GM19240 (cell line): ENCODE results near the gene SVEP1.
"Not testable (repeated sequence)": the region's sequence is repeated elsewhere in the genome, so short reads cannot be mapped to it uniquely, and the experiment has no call there.

ENCODE experiments used
- DNase-seq: peaks from one replicate; pipeline ENCODE4 v3.0.0; 2011; ENCODE audit warnings: low spot score; ENCODE audit not compliant: insufficient read length

Gene SVEP1

DNA sequence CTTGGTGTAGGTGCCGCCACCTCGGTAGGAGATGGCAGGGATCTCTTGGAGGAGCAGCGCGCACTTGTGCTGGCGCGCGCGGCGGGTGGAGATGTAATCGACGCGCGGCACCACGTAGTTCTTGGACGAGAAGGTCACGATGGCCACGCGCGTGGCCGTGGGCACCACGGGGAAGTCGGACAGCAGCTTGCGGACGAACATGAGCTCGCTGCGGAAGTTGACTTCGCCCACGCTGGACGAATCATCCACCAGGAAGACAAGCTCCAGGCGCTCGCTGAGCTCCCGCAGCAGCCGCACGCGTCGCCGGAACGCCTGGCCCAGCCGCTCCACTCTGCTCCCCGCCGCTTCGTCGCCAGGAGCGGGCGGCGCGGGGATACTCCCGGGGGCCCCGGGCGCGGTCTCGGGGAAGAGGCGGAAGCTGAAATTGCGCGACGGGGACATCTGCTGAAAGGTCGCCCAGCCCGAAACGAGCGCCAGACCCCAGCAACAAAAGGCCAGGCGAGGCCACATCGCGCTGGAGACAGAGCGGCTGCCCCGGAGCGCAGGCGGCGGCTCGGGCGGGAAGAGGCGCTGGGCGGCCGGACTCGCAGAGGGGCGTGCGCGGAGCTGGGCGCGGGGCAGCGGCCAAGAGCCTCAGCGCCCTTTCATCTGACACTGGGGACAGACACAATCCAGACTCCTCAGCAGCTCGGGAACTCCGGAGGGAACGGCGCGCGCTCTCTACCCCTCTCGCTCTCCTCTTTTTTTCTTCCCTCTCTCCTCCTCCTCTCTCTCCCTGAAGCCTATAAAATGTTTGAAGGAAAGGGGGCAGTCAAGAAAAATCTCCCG lies at the start of gene SVEP1:
Gene SVEP1 (minus strand): TSS at position 708 of the 828 bp plus-strand sequence. CDS start 198 bp downstream, at position 510.
- DNase-seq: no peak

DNA sequence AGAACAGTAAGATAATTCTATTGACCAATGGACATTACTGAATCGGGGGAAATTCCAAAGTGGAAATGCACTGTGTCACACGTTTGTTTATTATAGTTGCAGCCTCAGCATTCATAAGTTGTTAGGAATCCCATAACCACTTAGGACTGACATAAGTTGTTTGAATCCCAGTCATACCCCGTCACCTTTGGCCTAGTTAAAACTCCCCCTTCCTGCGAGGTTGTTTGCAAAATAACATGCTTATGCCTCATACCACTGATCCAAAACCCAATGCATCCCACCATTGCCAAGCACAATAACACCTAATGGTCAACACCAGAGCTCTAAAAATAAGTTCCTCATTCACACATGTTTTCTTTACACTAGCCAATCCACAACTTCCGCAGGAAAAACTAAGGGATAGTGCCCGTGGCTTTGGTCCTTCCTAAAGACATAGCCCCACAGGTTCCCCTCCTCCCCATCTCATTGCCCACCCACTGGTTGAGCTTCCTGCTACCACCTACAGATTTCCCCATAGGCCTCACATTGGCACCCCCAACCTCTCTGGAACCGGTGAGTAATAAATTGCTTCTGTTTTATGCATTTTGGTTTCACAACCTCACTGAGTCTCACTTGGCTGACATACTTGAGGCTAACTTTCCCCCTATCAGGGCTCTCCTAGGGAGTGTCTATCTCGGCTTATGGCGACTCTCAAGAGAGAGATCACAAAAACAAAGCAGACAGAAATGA lies 46.7 kb upstream of the SVEP1 start:
- DNase-seq: no peak

DNA sequence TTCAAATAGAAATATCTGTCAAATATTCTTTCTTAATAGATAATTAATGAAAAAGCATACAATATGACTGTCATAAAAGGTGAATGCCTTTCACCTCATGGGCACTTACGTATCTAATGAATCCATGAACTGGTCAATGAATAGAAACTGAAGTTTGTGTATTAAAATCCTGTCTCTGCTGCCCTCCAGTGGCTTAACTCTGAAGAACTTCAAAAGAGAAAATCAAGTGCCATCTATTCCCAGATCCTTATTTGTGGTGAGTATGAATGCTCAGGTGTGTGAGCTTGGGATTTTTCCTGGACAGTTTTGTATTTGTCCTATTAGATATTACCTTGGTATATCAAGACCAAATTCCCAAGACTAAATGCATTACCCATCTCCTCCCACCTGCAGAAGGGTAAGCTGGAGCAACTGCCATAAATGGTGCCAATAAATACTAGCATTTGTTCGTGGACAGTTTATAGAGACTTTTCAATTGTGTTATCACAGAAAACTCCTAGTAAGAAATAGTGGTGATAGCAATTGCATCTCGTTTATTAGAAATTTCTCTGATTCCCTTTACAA lies 44.0 kb upstream of the SVEP1 start:
- DNase-seq: no peak

DNA sequence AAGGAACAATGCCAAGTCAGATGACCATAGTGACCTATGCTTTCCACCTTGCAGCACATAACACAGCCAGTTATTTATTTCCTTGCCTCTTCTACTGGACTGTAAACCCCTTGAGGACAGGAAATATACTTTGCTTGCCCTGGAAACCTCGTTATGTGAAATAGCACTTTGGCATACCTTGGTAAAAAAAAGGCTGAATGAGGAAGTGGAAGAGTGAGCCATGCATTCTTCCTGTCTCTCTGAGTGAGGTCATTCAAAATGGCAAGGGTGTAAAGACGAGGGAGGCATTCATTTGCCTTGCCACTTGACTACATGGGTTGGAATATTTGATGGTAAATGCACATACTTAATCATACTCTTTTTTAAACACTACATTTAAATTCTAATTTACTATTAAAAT lies 42.8 kb upstream of the SVEP1 start:
- no peak for DNase-seq

DNA sequence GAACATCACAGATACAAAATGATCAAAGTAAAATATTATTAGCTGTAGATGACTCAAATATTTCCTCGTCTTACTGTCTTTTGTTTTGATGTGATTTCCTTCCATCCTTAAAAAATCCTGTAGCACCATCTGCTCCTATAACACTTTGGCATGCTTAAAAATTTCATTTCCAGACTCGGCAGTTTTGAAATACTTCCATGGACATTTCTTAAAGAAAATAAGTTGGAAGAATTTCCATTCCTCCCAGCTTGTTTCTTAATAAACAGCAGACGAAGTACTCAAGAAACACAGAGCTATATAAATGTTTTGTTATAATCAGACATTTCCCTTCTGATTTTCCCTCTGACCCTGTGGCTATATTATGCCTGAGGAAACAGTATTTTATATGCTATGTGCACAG lies 41.2 kb upstream of the SVEP1 start:
- DNase-seq: no peak

DNA sequence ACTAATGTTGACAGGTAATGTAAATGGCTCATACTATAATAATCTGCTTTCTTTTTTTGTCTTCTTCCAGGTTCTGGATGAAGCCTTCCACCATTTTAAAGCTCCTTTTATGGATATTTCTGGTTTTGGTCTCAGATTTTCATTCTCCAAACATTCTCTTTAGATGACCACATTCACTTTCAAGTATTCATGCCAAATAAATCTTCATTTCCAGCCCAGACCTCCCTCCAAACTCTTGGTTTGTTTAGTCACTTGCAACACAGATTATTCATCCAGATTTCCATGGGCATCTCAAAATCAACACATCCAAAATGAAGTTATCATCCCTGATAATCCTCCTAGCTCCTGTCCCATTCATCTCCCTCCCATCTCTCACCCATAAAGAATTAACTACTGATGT lies 40.3 kb upstream of the SVEP1 start:
- DNase-seq: no peak

DNA sequence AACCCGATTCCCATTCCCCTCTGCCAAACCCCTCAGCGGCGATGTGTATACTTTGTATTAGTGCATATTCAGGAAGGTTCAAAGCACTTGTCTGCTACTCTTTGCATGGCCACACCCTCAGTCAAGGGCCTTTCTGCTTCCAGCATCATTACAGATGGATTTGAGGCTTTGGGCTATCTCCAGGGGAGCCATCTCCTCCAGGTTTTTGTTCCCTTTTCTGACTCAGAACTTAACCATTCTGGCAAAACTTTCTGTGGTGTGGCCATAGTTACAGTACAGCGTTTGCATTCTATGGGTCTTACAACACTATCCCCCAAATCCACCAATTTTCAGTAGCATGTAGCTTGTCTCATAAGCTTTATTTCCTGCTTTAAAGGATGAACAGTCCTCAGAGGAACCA lies 36.0 kb upstream of the SVEP1 start:
- no peak for DNase-seq

DNA sequence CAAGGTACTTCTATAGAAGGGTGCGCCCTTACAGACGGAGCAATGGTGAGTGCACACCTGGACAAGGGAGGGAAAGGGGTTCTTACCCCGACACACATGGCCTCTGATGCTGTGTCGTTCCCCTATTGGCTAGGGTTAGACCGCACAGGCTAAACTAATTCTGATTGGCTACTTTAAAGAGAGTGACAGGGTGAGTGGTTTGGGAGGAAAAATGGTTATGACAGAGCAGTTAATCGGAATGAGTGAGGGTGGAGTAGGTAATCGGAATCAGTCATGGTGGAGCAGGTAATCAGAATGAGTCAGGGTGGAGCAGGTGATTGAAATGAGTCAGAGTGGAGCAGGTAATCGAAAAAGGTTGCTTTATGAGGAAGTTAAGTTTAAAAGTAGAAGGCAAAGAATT lies 35.0 kb upstream of the SVEP1 start:
- DNase-seq: not testable (repeated sequence)

DNA sequence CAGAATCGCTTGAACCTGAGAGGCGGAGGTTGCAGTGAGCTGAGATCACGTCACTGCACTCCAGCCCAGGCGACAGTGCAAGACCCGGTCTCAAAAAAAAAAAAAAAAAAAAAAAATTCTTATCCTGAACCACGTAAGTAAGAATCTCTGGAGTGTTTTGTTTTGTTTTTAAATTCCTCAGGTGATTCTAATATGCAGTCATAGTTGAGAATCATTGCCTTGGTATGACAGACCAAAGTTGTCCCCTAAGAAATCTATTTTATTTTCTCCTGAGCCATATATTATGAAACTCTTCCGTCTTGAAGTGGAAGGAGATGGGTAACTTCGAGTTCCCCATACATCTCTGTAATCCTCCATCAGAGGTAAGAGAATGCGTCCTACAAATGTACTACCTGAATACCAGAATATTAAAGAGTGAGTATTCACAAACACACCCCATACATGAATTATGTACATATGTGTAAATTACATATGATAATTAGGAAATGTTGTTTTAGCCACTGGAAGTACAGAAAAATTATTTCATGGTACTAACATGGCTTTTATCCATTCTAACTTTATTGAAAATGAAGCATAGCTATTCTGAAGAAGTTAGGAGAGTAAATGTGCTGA lies 26.7 kb upstream of the SVEP1 start:
- DNase-seq: no peak

DNA sequence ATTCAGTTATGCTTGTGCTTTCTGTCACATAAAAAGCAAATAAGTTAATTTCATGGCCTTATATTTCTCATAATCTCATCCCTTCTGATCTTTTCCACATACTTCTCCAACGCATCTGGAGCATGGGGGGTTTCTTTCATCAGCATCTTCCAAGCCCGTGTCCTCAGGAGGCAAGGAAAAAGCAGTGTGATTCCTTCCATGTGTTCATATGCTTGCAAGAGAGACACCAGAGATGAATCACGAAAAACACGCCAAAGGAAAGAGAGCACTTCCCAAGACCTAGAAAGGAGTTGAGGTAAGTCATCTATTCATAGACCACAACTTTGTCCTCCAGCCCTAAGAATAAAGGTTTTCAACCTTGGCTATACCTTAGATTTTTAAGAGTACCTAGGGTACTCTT lies 26.0 kb upstream of the SVEP1 start:
- DNase-seq: no peak

DNA sequence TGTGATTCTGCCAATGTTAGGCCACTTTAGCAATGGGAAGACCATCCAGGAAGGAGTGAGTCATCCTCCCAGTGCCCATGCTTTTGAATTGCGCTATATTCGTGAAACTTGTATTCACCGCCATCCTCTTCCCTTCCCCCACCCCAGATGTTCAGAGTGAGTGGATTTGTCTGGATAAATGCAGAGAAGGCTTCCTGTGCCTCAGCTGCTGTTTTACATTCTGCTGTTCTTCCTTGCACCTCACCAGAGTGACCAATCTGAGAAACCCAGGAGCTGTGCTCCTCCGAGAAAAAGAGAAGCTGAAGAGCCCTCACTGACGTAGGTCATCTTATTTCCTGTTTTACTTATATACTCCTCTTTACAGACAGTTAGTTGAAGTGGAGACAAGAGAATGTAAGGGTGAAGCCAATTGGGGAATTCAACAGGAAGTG lies 24.6 kb upstream of the SVEP1 start:
- no peak for DNase-seq

DNA sequence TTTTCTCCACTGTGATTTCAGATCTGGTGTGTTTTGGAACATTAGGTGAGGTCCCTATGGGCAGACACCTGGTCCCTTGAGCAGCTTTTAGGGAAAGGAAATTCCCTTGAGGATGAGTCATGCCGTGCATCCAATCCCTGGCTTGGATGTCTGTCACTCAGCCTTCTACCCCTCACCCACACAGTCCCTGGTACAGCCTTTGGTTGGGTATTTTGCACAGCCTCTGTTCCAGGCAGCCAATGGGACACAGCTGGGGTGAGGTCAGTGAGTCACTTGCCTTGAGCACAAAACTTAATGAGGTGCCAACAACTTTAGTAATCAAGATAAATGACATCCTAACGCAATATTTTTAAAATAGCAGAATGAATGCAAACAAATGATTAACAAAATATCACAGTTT lies 22.7 kb upstream of the SVEP1 start:
- DNase-seq: no peak

DNA sequence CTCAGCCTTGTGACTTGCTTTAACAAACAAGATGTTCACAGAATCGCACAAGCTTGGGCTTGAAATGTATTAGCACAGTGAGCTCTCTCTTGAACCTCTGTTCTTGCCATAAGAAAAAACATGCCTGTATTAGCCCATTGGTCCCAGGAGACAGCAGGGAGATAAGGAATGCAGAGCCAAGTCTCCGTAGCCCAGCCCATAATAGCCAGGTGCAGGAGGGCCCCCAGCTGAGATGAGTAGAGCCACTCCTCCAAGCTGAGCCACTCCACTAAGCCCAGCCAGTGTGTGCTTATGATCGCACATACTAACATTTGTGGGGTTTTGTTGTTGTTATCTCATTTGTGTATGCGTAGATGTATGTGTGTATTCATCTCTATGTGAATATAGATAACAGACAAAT lies 21.6 kb upstream of the SVEP1 start:
- no peak for DNase-seq

DNA sequence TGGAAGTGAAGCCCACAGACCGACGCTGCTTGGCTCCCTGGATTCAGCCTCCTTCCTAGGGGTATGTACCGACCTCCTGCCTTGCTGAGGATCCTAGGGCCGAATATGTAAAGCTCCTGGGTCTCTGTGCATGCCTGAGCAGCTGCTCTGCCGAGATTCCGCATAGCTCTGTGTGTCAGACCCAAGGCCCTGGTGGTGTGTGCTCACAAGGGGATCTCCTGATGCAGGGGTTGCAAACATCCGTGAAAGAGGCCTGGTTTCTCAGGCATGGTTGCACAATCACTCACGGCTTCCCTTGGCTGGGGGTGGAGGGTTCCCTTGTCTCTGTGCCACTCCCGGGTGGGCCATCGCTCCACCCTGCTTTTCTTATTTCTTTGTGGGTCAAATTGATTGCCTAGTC lies 19.9 kb upstream of the SVEP1 start:
- no peak for DNase-seq

DNA sequence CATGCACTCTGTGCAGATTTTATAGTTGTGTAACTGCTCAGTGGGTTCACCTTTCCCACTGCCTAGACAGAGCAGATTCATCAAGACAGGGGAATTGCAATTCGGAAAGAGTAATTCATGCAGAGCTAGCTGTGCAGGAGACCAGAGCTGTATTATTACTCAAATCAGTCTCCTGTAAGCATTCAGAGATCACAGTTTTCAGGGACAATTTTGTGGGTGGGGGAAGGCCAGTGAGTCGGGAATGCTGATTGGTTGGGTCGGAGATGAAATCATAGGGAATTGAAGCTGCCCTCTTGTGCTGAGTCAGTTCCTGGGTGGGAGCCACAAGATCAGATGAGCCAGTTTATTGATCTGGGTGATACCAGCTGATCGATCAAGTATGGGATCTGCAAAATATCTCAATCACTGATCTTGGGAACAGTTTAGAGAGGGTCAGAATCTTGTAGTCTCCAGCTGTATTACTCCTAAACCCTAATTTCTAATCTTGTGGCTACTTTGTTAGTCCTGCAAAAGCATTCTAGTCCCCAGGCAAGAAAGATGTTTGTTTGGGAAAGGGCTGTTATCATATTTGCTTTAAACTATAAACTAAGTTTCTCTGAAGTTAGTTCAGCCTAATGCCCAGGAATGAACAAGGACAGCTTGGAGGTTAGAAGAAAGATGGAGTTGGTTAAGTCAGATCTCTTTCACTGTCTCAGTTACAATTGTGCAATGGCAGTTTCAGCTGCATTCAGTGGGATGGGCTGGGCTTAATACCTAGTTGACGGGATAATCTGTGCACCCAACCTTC lies 12.7 kb upstream of the SVEP1 start:
- DNase-seq: no peak

DNA sequence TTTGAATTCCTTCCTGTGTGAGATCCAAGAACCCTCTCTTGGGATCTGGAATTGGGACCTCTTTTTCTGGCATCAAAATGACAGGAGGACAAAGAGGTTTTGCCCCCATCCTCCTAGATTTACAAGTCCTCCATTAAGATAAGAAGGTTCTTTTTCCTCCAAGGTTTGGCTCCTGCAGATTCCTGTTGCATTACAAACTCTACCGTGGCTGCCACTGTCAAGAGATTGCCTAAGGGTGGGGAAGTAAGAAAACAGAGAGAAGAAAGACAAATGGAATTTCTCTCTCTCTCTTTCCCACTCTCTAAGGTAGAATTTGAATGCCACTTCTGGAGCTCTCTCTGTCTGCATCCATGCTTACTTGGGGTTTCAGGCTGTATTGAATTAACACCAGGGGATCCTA lies 12.0 kb upstream of the SVEP1 start:
- no peak for DNase-seq

DNA sequence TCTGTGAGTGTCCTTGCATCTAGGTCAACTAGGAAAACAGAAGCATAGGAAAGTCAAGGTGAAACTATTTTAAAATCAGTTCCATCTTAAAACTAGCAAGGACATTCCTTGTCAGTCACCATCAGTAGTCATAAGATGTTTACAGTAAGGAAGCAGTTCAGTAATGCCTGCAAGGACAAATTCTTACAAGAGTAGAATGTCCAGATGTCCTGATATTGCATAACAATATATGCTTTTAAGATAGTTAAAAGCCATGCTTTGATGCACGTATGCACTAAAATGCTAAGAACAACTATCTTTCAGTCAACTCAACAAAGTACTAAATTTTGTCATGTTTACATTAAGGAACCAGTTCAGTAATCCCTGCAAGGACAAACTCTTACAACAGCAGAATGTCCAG lies 11.3 kb upstream of the SVEP1 start:
- DNase-seq: no peak

DNA sequence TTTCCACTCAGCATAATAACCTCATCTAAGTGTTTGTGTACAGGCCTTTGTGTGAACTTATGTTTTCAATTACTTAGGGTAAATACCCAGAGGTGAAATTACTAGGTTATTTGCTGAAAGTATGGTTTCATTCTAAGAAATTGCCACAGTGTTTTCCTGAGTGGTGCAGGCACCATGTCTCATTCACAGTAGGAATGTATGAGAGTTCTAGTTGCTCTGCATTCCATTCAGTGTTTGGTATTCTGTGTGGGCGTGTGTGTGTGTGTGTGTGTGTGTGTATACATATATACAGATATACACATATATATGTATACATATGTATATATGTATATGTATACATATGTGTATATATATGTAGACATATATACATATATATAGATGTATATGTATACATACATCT lies 8.8 kb upstream of the SVEP1 start:
- no peak for DNase-seq

DNA sequence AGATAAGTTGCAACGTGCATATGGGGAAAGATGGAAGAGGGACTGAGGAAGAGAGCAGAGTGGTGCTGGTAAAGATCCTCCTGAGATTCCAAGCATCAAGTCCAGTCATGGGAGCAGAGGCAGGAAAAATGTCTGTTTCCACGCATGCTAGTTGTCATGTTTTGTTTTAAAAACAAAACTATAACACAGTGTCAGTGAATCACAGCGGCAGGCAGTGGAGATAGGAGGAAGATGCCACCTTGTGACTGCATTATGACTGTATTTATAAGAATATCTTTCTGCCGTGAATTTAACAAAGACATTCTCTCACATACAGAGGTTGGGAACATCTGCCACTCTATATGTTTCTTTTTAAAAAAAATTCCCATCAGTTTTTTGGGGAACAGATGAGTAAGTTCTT lies 3.7 kb upstream of the SVEP1 start:
- no peak for DNase-seq

DNA sequence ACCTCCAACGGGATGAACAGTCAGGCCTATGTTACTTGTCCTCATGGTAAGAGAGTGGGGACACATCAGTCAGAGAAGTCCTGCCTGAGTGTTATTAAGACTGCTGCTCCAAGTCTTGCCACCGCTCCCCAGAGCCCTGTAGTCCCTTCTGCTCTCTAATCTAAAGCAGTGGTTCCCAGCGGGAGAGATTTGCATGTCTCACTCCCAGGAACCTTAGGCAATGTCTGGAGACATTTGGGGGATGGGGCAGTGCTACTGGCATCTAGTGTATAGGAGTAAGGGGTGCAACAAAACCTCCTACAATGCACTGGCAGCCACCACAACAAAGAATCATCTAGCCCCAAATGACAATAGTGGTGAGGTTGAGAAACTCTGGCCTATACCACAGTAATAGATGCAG lies 2.6 kb upstream of the SVEP1 start:
- no peak for DNase-seq

DNA sequence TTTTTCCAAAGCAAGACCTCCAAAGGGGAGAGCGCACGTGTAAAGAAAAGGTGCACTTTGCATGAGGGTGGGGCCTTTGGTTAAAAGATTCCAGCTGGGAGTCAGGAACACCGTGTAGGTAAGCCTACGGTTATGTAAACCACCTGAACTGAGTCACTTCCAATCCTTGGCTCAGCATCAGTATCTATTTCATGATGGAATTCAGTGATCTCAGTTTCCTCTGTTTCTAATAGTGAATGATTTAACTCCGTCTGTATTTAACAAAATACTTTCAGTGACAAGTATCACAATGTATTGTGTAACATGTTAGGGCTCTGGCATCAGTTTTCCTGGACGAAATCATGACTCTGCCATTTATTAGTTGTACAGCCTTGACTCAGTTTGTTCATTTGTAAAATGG lies 1.3 kb upstream of the SVEP1 start:
- DNase-seq: no peak
